T-helper 9 cell (primary cell): ENCODE data around the gene NRXN3.

Experiments
- DNase-seq: peaks from one replicate; pipeline ENCODE4 v3.0.0-alpha.2; 2020

The NRXN3 gene

GRCh38 chr14:79513446-79513845 is 1343.3 kb downstream of the NRXN3 start:
- DNase-seq, result no peak

DNA sequence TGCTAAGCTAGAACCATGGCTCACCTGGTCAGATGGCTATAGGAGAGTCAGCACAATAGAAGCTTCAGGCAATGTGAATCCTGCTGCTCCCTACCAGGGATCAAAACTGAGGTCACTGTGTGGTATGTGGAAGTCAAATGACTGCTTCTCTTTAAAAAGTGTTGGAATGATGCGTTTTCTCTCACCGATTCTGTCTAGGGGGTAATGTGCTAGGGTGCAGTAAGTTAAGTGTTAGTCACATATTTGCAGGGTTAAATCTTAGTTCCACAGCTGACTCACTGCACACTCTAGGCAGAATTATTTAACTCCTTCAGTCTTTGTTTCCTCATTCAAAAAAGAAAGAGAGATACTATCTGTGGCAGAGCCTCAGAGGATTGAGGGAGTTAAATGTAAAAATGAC is 1344.5 kb downstream of the NRXN3 start:
- no peak for DNase-seq

DNA sequence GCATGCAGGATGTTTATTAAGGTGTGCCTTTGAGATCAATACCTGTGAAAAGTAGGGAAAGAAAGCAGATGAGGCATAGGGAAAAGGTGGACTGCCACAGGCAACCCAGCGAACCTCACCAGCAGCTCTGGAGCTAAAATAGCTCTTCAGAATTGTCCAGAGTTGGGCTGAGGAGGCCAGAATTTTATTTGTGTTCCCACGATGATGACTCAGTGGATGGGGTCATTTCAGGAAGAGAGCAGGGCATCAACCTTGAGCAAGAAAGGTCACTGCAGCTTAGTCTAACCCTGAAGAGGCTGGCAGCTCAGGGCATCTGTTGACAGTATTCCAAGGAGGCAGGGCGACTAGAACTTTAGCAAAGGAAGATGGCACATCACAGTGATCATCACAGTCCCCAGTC is 1345.0 kb downstream of the NRXN3 start:
- DNase-seq, result no peak

DNA sequence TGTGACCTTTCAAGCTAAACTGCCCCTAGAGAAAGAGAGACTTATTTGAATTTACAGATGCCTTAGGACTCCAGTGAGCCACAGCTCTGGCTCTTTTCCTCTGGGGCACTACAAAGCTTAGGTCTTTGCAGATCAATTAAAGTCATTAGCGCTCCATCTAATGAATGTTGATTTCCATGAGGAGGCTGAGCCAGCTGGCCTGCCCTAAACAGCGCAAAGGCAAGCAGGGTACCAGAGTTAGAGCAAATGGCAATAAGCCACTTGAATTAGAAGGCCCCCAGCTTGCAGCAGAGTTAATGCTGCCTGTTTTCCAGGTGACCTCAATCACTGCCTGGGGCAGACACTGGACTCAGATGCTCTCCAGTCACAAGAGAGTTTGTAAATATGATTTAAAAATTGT is 1345.8 kb downstream of the NRXN3 start:
- no peak for DNase-seq

- no peak for DNase-seq
These were observed 1355.2 kb downstream of the NRXN3 start for GRCh38 chr14:79525416-79525815.

DNA sequence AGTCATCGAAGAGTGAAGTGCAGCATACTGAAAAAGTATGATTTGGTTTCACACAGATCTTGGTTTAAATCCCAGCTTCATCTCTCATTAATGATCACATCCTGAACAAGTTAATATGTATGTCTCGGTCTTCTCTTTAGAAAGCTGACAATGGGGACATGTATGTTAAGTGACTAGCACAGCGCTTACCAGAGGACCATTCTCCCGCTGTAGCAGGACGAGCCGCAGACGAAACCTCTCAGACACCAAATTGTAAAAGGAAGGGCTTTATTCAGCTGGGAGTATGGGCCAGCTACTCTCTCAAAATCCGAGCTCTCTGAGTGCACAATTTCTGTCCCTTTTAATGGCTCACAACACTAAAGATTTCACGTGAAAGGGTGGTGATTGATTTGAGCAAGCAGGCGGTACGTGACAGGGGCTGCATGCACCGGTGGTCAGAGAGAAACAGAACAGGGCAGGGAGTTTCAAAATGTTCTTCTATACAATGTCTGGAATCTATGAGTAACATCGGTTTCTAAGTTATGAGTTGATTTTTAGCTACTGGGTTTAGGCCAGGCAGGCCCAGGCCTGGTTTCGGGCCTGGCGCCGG is 1358.7 kb downstream of the NRXN3 start:
- no peak for DNase-seq

- no peak for DNase-seq
These were observed 1360.4 kb downstream of the NRXN3 start for GRCh38 chr14:79530555-79530954.

DNA sequence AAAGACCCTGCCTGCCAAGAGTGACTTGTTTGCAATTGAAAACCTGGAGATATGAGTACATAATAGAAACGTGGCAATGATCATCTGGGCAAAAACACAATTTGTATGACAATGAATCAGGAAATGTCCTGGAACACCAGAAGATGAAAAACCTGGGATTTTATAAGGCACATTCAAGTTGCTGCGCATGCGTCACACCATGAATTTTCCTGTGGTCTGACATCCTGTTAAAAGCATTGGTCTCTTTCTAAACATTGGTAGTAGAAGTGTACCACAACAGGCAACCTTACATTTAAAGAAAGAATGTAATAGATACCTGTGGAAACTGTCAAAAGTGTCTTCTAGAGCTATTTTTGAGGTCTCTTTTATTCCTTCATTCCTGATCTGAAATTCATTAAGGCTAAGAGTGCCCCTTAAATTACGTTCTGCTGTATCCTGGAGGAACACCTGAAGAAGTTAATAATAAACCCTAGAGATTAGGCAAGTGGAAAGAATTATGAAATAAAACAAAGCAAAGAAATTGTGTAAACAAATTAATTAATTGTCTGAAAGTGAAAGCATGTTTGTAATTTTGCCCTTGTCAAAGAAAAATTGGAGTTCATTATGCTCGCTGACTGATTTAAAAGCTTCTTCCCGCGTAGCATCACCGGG is 1364.7 kb downstream of the NRXN3 start:
- no peak for DNase-seq

DNA sequence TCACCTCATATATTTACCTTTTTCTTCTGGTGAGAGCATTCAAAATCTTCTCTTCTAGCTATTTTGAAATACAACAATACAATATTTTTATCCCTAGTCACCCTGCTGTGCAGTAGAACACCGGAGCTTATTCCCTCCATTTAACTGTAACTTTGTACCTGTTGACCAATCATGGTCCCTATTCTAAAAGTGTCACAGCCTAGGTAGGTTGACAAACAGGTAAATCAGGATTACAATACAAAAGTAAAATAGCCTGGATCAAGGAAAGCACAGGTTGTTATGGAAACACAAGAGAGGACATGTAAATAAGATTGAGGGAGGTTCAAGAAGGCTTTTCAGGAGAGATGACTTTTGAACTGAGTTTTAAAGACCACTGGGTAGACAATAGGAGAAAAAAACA is 1370.2 kb downstream of the NRXN3 start:
- no peak for DNase-seq

GRCh38 chr14:79542121-79542520 is 1371.9 kb downstream of the NRXN3 start:
- no peak for DNase-seq

DNA sequence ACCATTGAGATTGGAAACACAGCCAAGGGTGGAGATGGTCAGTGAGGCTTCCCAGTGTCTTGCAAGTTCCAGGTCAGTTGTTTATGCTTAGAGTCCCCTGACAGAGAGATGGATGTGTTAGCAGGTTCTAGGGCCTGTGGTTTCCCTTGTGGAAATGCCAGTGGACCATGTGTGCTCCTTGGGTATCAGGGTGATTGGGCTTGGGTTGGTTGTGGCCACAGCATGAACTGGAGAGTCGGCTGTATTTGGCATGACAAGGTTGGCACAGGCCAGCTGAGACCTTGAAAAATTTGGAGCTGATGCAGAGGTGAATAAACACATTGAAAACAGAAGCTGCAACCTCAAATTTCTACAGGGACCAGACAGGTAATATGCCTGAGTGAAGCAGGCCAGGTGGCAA is 1373.2 kb downstream of the NRXN3 start:
- DNase-seq, result no peak

DNA sequence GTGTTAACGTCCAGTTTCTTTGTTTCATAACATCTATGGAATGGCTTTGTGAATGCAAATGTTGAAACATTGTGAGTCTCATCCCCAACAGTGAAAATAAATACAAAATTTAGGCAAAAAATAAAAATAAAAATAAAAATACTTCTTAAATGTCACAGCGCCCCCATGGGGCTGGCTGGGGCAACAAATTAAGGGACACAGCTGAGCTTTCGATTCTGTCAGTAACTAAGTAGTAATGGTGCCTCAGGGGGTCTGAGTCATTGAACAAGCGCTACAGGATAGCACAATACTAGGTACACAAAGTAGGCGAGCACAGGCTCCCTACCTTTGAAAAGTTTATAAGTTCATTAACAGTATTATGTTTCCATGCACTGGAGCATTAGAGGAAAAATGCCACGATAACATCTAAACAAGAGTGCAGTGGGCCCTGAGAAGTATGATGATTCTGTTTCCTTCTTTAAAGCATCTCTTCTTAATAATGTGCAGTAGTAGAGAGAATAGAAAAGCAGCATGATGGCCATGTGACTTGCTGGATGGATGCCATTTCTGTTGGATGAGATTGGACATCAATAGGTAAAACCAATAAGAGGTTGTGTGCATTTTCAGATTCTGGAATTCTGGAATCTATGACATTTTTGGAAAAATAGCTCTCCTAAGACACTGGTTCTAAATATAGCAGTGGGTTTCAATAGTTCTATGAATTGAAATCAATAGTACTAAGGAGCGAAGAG is 1374.0 kb downstream of the NRXN3 start:
- no peak for DNase-seq

- no peak for DNase-seq
These were observed 1374.5 kb downstream of the NRXN3 start for GRCh38 chr14:79544698-79545070.

DNA sequence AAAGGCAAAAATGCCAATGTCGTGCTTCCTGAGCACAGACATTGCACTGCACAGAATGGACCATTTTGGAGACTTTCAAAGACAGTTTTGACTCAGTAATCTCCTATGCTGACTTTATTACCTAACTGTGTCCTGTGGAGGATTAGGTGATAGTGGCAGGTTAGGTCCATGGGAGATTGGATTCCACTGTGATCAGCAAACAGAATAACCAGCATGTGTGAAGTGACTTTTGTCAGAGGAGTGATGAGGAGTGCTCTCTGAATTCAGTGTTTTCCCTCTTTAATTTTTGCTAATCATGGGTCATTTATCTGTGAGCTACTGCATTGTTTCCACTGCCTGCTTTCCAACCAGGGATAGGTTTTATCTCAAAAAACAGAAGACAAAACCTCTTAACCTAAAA is 1378.7 kb downstream of the NRXN3 start:
- DNase-seq, result no peak

DNA sequence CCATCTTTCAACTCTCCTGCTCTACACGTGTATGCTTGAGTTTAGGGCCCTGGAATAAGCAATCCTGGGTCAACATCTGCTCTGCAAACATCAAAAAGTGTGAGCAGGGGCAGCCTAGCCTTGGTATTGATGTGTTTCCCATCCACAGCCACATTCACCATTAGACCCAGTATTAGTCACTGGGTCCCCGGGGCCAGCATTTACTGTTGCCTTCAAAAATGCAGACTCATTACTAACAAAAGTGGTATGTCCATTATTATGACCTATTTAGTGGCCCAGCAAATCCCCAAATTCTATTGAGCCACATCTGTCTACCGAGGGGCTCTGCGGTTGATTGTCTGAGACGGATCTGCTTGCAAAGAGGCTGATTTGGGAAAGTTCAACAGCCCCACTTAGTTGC is 1379.3 kb downstream of the NRXN3 start:
- DNase-seq, result no peak

DNA sequence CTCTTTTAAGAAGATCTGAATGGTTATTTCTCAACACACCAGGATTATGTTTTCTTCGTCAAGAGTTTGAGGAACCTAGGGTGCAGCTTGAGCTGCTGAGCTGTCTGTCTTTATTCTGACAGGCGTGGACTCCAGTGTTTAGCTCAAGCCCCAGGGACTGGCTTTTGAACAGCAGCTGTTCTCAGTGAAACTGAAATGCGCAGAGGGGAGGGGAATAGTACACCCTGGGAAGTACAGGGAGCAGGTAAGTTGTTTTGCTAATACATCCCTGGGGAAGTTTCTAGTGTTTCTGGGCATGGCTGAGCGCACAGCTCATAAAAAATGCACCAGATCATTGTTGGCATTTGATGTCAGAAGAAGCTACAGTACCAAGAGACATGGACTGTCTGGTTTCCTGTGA is 1381.3 kb downstream of the NRXN3 start:
- DNase-seq, result no peak

DNA sequence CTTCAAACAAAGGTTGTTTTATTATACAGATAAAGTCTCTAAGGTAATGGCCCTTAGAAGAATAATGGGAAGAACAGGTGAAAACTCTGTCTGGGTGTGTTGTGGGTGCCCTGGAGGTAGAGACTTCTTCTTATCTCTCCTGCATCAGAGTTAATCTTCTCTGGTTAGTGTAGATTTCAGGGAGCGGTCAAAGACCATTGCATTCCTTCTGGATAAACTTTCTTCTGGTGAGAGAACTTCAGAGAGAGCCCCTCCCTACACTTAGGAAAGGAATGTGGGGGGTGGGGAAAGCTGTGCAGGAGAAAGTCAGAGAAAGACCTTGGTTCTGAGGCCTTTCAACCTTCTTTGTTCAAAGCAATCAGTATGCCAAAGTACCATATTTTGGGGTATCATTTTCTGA is 1382.6 kb downstream of the NRXN3 start:
- no peak for DNase-seq

DNA sequence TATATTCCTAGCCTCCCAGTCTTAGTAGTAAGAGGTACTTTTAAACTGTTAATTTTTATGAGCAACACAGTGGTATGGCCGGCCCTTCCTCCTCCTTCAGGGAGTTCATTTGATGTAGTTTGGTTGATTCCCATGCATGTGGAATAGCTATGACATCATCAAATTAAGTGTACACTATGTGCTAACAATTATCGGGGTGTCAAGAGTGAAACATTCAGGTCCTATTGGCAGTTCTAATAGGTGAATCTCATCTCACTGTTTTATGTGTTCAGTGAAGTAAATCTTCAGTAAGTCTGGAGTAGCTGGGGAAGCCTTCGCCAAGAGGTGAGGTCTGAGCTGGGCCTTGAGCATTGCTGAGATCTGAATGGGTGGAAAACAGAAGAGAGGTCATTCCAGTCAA is 1384.6 kb downstream of the NRXN3 start:
- DNase-seq, result no peak

GRCh38 chr14:79555429-79555828 is 1385.3 kb downstream of the NRXN3 start:
- no peak for DNase-seq

- no peak for DNase-seq
These were observed 1387.1 kb downstream of the NRXN3 start for GRCh38 chr14:79557309-79557708.

DNA sequence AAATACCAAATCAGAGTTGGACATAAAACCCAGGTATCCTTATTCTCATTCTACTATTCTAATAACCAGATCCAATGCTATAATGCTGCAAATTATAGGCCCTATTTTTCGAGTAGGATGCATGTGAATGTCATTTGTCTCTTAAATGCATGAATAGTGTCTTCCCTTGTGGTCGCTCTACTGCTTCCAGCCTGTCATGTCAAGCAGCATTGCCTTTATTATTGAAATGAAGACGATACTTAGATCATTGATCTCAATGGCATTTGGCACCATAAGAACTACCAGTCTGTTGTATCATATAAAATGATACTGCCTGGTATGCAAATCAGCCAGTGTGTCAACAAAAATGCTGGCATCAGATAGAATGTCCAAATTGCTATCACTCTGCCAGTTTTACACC is 1392.0 kb downstream of the NRXN3 start:
- no peak for DNase-seq

DNA sequence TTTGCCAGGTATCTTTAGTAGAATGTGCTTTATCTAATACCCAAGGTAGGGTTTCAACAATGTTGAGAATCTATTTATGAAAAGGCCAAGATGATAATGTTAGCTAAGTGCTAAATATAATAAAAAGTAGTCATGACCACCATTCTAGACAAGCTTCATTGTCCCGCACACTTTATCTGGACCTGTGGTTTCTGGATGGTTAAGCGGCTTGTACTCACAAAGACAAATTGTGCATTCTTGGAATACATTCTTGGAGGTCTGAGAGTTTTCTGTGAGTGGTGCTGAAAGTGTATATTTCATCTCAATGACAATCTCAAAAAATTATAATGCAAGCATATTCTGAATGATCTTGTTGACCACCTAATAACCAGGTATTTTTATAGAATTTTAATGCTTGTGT is 1394.2 kb downstream of the NRXN3 start:
- DNase-seq, result no peak

DNA sequence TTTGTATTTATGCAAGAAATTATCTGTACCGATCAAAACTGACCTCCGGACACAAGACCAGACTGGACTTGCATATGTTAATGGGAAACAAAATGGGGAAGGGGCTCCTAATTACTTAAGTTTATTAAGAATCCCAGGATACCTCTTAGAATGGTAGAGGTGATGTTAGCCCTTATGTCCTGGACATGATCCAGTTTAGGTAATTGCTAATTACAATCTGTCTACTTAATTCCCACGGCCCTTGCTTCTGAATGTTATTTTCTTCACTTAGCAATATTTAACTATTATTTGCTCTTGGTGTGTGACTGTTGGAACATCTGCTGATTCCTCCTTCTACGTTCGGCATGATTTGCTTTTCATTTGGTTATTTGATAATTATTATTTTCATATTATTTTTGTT is 1397.1 kb downstream of the NRXN3 start:
- DNase-seq, result no peak

DNA sequence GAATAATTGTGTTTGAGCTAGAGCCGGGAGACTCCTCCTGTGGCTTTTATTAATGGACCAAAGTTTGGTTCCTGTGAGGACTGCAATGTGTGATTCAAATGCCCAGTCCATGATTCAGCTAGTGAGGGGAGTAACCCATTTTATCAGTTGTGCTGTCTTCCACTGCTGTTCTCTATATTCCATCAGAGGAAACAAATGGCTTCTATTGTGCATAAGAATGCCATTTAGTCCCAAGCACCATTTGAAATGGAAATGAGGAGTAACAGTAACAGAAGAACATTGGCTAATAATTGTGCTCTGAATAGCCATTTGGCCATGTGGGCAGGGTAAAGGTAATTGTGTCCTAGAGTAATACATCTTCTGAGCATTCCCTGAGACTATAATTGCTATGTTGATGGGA is 1398.4 kb downstream of the NRXN3 start:
- no peak for DNase-seq

- no peak for DNase-seq
These were observed 1398.9 kb downstream of the NRXN3 start for GRCh38 chr14:79569072-79569471.
